GM18507 (cell line): Measurements from ENCODE around the gene MYB.
"Not testable (repeated sequence)": the region's sequence is repeated elsewhere in the genome, so short reads cannot be mapped to it uniquely, and the experiment has no call there.

Experiments used
- DNase-seq: peaks from one replicate; pipeline ENCODE4 v3.0.0; 2011; ENCODE audit warnings: low read depth; ENCODE audit not compliant: insufficient read length; ENCODE audit errors: extremely low spot score
- FAIRE-seq: peaks from 2 replicates; lab custom pipeline; 2011; peaks lifted over from hg19 to GRCh38; lab: Jason Lieb, UNC

Gene MYB

DNA sequence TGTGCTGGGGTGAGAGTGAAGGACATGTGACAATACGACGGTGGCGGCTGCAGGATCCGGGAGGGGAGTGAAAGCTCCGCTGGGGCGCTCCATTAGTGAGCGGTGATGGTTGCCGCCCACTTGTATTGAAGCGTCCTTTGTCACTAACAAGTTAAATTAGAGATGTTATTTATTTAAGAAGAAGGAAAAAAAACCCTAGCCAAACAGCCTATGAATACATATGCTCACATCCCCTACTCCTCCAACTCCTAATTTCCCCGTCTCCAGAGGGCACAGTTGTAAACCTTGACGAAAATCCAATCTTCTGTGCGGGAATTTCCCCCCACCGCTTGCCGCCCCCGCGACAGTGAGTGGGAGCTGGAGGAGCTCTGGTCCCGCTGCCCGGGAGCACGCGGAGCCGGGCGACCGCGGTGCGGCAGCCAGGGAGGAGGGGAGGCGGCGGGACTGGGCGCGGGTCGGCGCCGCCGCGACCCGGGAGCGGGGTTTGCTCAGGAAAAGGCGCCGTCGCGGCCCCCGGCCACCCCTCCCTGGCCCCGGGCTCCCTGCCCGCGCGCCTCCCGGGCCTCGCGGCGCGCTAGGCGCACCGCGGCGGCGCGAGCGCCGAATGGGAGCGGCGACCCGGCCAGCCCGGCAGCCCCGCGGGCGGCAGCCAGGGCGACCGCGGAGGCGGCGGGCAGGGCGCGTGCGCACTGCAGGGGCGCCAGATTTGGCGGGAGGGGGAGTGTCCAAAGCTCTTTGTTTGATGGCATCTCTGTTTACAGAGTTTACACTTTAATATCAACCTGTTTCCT, at the start of gene MYB:
TSS of gene MYB (plus strand) at position 767 of the 791 bp plus-strand sequence. CDS start 206 bp downstream, outside the sequence.
- peak; percentile 70 for DNase-seq
- peak; percentile 82 for FAIRE-seq

DNA sequence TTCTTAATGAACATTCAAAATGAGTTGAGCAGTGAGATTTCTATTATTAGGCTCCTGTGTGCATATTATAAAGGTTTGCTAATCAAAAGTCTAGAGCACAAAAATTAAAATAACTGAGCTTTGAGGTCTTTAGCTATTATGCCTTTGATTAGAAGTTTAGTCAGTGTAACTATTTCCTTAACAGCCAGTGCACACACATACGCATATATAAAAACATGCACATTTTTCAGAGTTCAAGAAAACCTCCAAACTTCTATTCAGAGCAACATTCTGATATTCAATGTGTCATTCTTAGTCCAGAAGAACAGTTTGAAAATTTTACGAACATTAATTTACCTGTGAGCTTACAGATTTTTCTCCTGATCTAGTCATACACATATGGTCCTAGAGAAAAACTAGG, 48.3 kb upstream of the MYB start:
- DNase-seq (no peak), FAIRE-seq (no peak)

DNA sequence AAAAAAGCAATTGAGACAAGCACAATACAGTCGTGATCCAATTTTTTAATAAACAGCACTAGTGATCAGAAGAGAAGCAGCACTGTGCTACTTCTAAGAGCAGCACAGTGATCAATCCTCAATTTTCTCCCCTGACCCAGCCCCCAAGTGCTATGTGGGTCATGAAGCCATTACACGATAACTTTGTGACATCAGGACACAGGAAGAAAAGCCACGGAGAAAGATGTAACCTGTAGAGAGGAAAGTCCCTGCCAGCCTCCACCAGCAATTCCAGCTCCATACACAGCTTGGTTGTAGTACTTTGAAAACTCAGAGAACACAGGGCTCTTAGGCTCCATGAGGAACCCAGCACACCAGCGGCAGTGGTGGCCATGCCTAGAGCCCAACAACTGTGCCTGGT, 45.3 kb upstream of the MYB start:
- DNase-seq (no peak), FAIRE-seq (no peak)

DNA sequence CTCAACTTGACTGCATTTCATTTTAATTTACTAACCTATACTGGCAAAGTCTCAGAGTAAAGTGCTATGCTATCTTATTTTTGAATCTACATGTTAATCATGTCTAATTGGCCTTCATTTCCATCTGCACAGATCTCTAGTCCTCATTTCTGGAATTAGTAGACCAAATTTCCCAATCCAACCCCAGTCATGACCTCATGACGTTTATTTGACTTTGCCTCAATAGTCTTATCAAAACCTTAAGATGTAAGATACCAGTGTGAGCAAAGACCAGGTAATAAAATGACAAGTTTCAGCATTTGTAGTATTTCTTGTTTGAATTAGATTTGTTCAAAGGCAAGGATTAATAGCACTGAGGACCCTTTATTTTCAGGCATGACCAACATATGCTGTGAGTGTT, 43.3 kb upstream of the MYB start:
- no peak for DNase-seq
- FAIRE-seq: peak; percentile 9

DNA sequence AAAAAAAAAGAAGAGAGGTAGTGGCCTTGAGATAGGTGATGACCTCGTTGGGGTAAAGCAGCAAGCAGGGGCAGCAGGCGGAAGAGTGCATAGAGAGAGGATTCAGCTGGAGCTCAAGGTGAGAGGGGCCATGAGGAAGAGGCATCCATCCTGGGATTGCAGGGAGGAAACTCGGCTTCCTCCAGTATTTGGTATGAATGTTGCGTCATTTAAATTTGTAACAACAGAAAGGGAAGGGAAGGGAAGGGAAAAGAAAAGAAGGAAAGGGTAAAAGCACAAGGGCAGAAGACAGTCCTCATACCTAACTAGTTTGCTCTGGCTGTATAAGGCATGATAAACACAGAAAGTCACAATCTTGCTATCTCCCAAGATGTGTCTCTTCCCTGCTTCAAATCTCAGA, 39.9 kb upstream of the MYB start:
- FAIRE-seq: no peak
- DNase-seq: no peak

DNA sequence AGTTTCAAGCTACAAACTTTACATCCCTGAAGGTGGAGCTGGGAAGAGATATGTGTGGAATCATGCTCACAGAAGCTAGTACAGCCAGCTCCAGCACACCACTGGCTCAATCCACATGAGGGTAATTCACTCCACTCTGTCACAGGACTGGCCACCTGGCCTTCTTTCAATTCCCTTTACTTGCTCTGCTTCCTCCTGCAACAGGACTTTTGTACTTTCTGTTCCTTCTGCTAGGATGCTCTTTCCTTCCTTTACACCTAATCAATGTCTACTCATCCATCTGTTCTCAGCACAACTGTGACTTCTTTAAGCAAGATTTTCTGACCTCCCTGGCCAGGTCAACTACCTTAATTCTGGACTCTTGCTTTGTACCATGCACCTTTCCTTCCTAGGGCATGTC, 39.4 kb upstream of the MYB start:
- no peak for DNase-seq
- FAIRE-seq: peak; percentile 81

DNA sequence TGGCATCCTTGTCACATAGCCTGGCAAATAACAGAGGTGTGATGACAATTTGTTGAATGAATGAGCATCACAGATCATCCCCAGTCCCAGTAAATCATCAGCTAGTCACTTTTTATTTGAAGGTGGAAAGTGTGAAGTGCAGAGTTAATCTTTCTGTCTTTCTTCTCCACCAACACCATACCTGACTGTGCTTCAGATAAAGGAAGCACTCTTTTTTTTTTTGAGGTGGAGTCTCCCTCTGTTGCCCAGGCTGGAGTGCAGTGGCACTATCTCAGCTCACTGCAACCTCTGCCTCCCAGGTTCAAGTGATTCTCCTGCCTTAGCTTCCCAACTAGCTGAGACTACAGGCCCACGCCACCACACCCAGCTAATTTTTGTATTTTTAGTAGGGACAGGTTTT, 38.9 kb upstream of the MYB start:
- not testable (repeated sequence) for DNase-seq, FAIRE-seq

DNA sequence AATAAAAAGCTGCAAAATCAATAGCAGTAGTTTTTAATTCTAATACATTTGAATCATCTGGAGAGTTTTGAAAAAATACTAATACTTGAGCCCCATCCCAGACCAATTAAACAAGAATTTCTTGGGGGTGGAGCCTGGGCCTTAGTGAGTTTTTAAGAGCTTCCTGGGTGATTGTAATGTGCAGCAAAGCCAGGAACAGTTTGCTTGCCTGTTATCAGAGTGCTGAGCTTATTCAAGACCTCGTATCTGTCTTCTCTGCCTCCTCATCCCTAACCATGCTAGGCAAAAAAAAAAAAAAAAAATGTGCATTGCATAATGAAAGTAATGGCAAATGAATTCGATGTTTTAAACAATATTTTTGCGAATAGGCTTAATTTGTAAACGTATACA, 36.4 kb upstream of the MYB start:
- no peak for DNase-seq
- peak; percentile 48 for FAIRE-seq

DNA sequence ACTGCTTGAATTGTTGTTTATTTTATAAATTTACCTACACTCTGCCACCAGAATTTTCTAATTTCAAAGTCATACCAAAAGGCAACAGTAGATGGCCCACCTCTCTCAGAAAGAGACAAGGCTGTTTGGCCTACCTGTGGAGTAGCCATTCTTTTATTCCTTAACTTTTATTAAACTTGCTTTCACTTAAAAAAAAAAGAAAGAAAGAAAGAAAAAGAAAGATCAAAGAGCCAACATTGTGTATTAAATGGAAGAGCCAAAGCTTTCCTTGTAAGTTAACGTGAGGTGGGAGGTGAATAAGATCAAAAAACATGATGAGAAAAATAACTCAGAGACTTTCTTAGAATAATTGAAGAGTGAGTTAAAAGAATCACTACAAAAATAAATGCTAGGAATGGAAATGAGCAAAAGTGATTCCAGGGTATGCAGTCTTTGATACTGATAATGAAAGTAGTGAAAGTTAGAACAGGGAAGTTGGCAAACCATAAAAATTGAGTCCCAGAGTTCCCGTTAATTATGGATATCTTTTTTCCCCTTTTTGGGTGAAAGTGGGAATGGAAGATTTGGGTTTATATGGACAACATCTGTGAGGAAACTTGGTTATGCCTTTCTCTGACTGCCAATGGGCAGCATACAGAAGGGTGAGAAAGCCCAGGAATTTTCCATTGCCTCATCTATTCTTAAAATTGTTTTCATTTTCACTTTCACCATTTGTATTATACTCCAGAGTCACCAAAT, 35.9 kb upstream of the MYB start:
- FAIRE-seq (peak; percentile 24), DNase-seq (no peak)

DNA sequence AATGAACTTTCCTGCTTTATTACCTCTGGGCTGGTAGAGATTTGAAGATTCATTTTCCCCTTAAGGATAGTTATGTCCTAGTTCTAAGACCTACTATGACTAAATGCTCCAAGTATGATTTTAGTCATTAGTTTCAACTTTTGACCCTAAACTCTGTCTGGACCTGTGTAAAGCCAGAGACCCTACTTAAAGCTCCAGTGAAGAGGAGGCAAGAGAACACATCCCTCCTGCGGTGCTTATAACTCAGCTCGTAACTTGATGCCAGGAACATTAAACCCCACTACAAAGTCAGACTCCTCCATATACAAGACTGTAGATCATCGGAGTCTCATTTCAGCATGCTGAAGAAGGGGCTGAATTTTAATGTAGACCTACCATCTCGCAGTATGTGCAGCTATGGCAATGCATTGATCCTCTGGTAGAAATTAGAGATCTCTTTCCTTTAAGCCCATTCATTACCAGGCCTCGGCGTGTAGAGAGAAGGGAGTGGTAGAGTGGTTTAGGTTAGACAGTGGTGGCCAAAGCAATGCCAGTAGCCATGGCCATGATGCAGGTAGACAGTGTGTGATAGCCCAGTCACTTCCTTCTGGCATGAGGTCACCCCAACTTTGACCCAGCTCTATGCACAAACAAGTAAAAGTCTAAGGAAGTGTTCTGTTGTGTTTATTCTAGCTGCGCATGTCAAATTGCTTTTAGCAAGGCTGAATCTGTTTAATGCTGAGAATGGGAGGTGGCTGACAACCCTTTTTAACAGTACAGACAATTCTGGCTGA, 34.8 kb upstream of the MYB start:
- DNase-seq (no peak), FAIRE-seq (no peak)

DNA sequence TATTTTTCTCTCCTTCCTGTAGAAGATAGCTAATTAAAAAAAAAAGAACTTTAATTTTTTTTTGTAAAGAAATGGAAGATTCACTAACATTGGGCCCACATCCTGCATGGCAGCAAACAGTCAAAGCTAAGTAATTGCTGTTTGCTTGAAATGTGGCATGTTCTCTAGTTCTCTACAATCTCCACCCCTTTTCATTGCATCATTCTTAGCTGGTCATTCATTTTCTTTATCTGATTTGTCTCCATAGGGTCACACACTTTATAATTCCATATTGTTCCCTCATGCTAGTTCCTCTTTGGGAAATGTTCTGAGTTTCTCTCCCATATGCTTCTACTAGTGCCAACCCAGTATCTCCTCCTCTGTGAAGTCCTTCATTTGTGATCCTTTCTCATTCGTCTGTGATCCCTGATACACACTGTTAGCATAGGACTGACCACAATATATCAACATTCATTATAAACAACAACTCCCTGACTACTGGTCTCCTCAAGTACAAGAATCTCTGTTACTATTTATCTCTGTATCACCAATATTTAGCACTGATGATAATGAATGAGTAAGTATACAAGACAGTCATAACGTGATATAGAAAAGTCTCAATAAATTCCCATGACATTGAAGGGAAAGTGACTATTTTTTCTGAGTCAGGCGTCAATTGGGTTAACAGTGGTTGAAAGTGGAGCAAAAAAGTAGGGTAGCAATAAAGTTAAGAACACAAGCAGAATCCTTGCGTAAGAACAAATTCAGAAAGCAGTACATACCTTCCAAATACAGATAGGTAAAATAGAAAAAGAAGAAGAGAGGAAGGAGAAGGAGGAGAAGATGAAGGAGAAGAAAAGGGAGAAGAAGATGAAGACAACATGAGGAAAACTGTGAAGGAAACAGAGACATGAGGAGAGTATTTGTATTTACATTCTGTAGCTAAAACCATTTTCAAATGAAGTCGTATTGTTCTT, 33.2 kb upstream of the MYB start:
- FAIRE-seq (no peak), DNase-seq (no peak)

DNA sequence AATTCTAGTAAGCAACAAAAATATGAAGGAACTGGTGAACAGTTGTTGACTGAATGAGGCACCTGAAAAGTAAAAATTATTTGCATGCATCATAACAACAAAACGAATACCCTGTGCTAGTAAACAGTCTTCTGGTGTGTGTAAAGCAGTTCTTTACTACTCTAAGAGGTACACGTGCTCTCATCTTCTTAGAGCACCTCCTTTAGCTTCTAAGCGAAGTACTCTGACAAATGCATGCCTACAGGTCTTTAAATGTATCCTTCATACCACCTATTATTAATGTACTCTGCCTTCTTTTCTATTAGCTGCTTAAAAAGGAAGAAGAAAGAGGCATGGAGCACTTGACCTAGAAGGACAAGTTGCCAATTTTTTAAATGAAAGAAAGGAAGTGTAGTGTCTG, 32.2 kb upstream of the MYB start:
- no peak for FAIRE-seq
- no peak for DNase-seq

DNA sequence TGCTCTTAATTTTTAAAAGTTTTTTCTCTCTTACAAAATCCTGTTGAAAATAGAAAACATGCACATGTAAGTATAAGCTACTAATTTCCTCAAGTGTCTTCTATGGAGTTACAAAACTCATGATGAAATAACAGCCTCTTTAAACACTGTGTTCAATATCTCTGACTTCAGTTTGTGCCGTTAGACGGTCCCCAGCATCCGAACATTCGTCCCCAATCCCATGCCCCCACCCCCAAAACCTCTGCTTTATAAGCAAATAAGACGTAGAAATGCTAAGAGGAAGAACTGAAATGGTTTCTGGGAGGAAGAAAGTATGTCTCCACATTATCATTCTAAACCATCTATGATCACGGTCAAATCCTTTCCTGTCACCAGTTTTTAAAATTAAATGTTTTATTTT, 31.7 kb upstream of the MYB start:
- FAIRE-seq (no peak), DNase-seq (no peak)

DNA sequence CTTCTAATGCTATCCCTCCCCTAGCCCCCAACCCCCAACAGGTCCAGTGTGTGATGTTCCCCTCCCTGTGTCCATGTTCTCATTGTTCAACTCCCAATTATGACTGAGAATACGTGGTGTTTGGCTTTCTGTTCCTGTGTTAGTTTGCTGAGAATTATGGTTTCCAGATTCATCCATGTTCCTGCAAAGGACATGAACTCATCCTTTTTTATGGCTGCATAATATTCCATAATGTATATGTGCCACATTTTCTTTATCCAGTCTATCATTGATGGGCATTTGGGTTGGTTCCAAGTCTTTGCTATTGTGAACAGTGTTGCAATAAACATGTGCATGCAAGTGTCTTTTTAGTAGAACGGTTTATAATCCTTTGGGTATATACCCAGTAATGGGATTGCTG, 30.6 kb upstream of the MYB start:
- FAIRE-seq: not testable (repeated sequence)

DNA sequence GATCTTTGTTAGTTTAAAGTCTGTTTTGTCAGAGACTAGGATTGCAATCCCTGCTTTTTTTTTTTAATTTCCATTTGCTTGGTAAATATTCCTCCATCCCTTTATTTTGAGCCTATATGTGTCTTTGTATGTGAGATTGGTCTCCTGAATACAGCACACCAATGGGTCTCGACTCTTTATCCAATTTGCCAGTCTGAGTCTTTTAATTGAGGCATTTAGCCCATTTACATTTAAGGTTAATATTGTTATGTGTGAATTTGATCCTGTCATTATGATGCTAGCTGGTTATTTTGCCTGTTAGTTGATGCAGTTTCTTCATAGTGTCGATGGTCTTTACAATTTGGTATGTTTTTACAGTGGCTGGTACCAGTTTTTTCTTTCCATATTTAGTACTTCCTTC, 27.0 kb upstream of the MYB start:
- not testable (repeated sequence) for FAIRE-seq, DNase-seq

More for the DNA sequence above, 30.6 kb upstream of the MYB start:
- DNase-seq: not testable (repeated sequence)

DNA sequence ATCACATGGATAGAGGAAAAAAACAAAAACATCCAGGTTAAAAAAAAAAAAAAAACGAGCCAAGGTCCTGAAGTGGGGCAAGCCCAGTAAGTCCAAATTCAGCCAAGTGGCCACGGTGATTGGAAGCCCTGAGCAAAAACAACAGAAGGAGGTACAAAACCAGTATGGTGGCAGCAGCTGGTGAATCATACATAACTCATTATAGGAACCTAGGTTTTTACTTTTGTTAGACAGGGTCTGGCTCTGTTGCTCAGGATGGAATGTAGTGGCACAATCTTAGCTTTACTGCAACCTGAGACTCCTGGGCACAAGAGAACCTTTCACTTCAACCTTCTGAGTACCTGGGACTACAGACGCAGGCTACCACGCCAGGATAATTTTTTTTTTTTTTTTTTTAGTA, 22.7 kb upstream of the MYB start:
- FAIRE-seq (no peak), DNase-seq (no peak)

DNA sequence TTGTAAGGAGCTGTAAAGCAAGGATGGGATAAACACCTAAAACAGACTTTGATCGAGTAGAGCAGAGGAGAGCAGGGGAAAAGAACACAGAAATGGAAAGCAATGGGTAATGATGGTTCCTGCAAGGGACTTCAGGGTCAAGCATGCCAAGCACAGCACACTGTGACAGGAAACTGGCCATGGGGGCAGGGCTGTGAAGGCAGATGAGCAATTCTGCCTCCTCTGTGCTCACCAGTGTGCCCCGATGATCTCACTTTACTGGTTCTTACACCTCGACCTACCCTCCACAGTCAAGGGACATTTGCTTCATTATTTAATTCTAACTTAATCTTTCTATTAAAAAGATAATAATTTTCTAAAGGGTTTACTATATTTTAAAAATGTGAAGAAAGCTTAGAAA, 21.6 kb upstream of the MYB start:
- no peak for DNase-seq
- peak; percentile 36 for FAIRE-seq

DNA sequence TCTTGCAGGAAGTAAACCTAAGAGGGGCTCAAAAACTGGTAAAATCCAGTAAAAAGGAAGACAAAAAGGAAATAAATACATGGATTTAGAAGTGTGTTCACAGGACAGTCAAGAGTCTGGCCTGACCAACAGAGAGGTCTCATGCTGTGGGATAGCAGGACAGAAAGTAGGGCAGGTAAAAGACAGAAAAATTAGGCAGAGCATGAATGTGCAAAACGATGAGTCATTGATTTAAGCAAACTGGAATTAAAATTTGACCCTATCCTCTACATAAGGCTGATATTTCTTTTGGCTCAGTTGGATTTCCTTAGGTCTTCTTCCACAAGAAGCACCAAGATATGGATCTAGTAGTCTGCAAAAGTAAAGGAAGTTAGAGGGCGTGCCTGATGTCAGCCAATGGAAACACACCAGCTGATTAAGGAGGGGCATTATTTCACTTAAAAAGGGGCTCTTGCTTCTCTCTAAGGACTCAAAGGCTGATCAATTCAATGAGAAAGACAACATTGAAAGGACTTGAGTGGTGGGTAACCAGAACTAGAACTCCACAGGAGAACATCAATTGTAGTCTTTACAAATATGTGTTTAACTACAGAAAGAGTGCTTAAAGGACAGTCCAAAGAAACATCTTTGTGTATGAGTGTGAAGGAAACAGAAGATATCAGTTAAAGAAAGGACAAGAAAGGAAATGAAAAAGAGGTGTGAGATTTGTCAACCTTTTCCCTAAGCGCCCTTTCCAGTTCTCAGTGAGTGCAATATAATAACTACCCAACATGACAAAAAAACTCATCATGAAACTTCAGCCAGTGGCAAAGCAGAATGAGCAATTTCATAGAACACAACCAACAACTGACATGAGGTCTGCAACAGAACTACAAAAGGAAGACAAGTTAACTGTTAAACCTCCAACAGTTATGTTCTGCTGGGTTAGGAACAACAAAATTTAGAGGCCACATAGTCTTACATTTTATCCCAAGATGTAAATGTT, 19.4 kb upstream of the MYB start:
- peak; percentile 87 for FAIRE-seq
- DNase-seq: no peak
